SJSA1 (cell line): ENCODE results near the gene STOX2. TPM values are rescaled to one million over a fixed set of nuclear protein-coding genes. Genes with fewer than 3 reads are reported as not detected.
"Not testable (repeated sequence)": the region's sequence is repeated elsewhere in the genome, so short reads cannot be mapped to it uniquely, and the experiment has no call there.

Experiments used
- DNase-seq, 2 experiments: peaks; one replicate each; pipeline ENCODE4 v3.0.0-alpha.2; 2015 to 2020; ENCODE audit warnings: low spot score in 2 of 2, low read depth in 1 of 2
- H3K27ac ChIP-seq: fragments of 250-450 bp; sonication (Bioruptor Pico); 2 replicates; pipeline ENCODE4 v1.5.1; 2020; ENCODE audit warnings: mild to moderate bottlenecking, moderate library complexity
- H3K27me3 ChIP-seq: fragments of 250-450 bp; sonication (Bioruptor Pico); replicated peaks from 2 replicates; pipeline ENCODE4 v1.5.1; 2020; ENCODE audit warnings: mild to moderate bottlenecking, moderate library complexity
- H3K36me3 ChIP-seq: fragments of 250-450 bp; sonication (Bioruptor Pico); 2 replicates; pipeline ENCODE4 v1.5.1; 2020; ENCODE audit warnings: mild to moderate bottlenecking
- H3K4me1 ChIP-seq: fragments of 250-450 bp; sonication (Bioruptor Pico); replicated peaks from 2 replicates; pipeline ENCODE4 v1.6.1; 2021; ENCODE audit warnings: mild to moderate bottlenecking
- H3K4me3 ChIP-seq: fragments of 250-450 bp; sonication (Bioruptor Pico); 2 replicates; pipeline ENCODE4 v1.5.1; 2020; ENCODE audit warnings: mild to moderate bottlenecking
- H3K9me3 ChIP-seq: fragments of 250-450 bp; sonication (Bioruptor Pico); replicated peaks from 2 replicates; pipeline ENCODE4 v1.5.1; 2020; ENCODE audit warnings: mild to moderate bottlenecking
- total RNA-seq: library from RNA; depleted of rRNA; stranded (reverse); fragments of >200 nt; shearing (Covaris generic); gene quantifications from 2 replicates; pipeline ENCODE4 v1.2.3, GENCODE V29; 2014

The STOX2 gene
- total RNA-seq, 1 experiment from 2014 or later: 0.55 TPM

DNA sequence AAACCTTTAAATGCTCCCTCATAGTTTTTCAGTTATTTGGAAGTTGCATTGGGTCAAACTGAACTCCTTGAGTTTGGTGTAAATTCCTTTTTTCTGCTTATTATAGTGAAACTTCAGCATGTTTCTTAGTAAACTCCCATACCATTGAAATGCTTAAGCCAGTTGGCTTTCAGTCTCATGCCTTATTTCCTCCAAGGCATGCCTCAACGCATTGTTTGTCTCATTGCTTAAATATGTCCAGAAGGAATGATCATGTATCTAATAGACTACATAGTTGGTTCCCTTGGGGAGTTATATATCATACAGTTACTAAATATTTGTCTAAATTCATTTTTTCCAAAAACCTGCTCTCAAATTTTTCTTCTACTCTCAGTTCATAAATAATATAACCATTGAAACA lies 114.0 kb downstream of the STOX2 start:
- H3K27me3 ChIP-seq: no peaks in the 10 kb centered on the region
- H3K4me1 ChIP-seq: no peaks in the 10 kb centered on the region
- no peak overlapping the region for H3K27ac ChIP-seq
- no peak for DNase-seq
- H3K36me3 ChIP-seq: no peaks in the 10 kb centered on the region
- no peak overlapping the region for H3K4me3 ChIP-seq
- no peaks in the 10 kb centered on the region for H3K9me3 ChIP-seq

DNA sequence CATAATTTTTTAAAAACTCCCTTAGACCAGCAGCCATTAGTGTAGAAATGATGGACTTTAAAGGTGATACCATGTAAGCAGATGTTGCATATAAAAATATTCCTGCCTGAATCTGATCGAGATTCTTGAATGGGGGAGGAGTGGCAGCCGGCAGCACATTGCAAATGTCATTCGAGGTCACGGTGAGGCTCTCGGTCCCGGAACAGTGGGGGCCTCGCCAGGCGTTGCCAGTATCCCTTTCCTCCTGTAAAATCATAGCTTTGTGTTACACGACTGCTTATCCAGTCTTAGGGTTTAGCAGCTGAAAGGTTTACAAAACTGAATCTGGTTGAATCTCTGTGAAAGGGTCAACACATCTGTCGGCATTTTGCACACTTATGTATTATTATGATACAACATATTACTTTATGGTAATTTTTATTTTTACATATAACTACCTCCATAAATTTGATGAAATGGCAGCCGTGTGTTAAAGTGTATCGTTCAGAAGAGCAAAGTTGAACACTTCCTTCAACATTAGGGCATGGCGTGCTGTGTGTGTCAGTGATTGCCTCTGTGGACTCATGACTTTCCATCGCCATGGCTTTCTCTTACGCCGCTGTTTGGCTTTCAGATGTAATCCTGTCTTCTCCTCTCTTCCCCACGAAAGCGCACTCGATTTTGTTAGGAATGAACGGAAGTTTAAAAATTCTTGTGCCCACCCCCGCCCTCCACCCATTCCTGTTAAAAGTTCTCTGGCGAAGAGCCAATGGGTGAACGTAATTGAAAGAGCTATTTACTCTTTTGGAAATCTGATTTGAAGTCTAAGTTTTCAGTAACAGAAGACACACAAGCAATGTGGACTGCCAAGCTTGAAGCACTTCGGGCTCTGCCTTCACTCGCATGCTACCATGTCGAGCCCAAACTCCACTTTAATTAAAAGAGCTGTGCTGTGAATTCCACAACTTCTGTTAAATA lies 114.8 kb downstream of the STOX2 start:
- H3K27ac ChIP-seq: no peak overlapping the region
- H3K4me3 ChIP-seq: no peak overlapping the region
- H3K4me1 ChIP-seq: no peaks in the 10 kb centered on the region

GRCh38 chr4:184021389-184021788 lies 116.3 kb downstream of the STOX2 start:
- no peak overlapping the region for H3K27ac ChIP-seq
- no peaks in the 10 kb centered on the region for H3K36me3 ChIP-seq
- no peak for DNase-seq
- H3K27me3 ChIP-seq: no peaks in the 10 kb centered on the region
- H3K4me3 ChIP-seq: no peak overlapping the region
- no peaks in the 10 kb centered on the region for H3K9me3 ChIP-seq
- H3K4me1 ChIP-seq: no peaks in the 10 kb centered on the region

More for the DNA sequence above, 114.8 kb downstream of the STOX2 start:
- no peaks in the 10 kb centered on the region for H3K9me3 ChIP-seq
- H3K27me3 ChIP-seq: no peaks in the 10 kb centered on the region
- no peaks in the 10 kb centered on the region for H3K36me3 ChIP-seq
- DNase-seq: no peak

GRCh38 chr4:184022679-184023383 lies 117.7 kb downstream of the STOX2 start:
- H3K27me3 ChIP-seq: no peaks in the 10 kb centered on the region
- no peak overlapping the region for H3K4me3 ChIP-seq
- no peaks in the 10 kb centered on the region for H3K36me3 ChIP-seq
- H3K9me3 ChIP-seq: no peaks in the 10 kb centered on the region
- H3K27ac ChIP-seq: no peak overlapping the region
- H3K4me1 ChIP-seq: no peaks in the 10 kb centered on the region
- DNase-seq: no peak

DNA sequence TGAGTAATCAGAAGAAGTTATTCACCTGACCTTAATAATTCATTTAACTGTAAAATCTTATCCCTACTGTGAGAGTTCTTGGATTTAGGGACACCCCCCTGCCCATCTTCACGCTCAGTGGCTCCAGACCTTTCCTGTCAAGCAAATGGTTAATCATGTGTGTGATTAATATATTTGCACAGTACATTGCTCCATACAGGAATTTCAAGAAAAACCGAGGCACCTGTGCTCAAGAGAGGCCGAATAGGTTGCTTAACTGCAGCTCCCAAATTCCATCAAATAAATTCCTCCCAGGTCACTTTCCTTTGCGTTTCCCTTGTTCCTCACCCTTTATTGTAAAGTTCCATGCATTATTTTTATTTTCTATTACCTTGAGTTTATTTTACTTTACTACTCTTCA lies 119.5 kb downstream of the STOX2 start:
- no peaks in the 10 kb centered on the region for H3K27me3 ChIP-seq
- no peaks in the 10 kb centered on the region for H3K9me3 ChIP-seq

DNA sequence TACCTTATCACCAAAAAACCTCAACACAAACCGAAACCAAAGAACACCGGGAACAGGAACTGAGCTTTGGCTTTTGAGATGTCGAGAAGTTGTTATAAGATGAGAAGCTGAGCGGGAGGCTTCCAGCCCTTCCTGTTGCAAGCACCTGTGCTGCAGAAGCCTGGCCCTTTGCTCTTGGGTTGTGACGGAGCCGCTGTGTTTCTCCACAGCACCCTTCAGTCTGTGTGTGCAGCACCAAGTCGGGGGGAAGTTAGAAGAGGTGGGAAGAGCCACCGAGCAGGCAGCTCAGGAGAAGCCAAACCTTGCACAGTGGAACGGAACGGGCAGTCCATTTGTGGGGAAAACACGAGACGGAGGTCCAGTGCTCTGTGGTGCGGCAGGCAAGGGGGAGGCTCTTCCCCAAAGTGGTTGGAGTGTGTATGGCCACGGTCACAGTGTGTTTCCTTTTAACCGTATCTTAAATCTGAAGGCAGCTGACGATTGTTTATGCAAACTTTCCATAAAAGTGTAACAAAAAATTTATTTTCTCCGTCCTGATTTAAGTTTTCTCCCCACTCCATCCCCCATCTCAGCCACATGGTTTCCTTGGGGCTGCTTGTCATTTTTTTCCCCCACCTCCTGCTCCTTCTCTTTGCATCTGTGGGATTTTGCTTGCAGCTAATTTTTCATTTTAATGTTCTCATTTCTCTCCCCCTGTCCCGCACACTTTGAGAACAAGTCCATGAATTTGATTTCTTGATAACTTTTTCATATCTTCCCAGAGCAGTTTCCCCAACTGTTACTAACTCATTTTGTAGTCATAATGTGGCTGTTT lies 123.7 kb downstream of the STOX2 start:
- Histone ChIP-seq H3K27me3 (no peaks in the 10 kb centered on the region), H3K4me3 (no peak overlapping the region), H3K27ac (no peak overlapping the region), H3K36me3 (no peaks in the 10 kb centered on the region), H3K4me1 (no peaks in the 10 kb centered on the region), H3K9me3 (no peaks in the 10 kb centered on the region)
- DNase-seq: no peak

More for the DNA sequence above, 119.5 kb downstream of the STOX2 start:
- Histone ChIP-seq H3K4me1 (no peaks in the 10 kb centered on the region), H3K36me3 (no peaks in the 10 kb centered on the region), H3K4me3 (no peak overlapping the region), H3K27ac (no peak overlapping the region)
- no peak for DNase-seq

- DNase-seq: no peak
- no peaks in the 10 kb centered on the region for H3K27me3 ChIP-seq
- no peaks in the 10 kb centered on the region for H3K9me3 ChIP-seq
- H3K27ac ChIP-seq: no peak overlapping the region
- no peak overlapping the region for H3K4me3 ChIP-seq
- H3K36me3 ChIP-seq: no peaks in the 10 kb centered on the region
- no peaks in the 10 kb centered on the region for H3K4me1 ChIP-seq
These were observed 124.9 kb downstream of the STOX2 start for GRCh38 chr4:184030036-184030435.

GRCh38 chr4:184030764-184031163 lies 125.7 kb downstream of the STOX2 start:
- Histone ChIP-seq H3K27me3 (no peaks in the 10 kb centered on the region), H3K4me1 (no peaks in the 10 kb centered on the region), H3K36me3 (no peaks in the 10 kb centered on the region), H3K4me3 (no peak overlapping the region), H3K27ac (no peak overlapping the region), H3K9me3 (no peaks in the 10 kb centered on the region)
- DNase-seq: no peak

DNA sequence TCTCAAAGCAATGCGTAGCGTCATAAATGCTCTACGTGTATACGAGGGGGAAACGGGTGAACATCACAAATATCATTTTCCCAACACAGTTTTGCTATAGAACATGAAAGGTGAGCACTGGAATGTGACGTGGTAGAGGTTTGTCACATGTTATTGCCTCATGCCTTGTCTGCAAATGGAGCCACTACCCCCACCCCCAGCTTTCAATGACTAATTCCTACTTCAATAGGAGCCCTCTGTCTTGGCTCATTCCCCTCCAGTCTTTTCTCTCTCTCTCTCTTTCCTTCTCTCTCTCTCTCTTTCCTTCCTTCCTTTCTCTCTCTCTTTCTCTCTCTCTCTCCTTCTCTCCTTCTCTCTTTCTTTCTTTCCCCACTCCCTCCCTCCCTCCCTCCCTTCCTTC lies 127.0 kb downstream of the STOX2 start:
- Histone ChIP-seq H3K36me3 (no peaks in the 10 kb centered on the region), H3K4me1 (no peaks in the 10 kb centered on the region), H3K9me3 (no peaks in the 10 kb centered on the region; the same call in 1 of the 2 replicates), H3K4me3 (no peak overlapping the region), H3K27me3 (0 out of 2 replicates have a peak, but pooled peaks cover 2% of the 10 kb centered on the region), H3K27ac (no peak overlapping the region)
- DNase-seq: no peak

DNA sequence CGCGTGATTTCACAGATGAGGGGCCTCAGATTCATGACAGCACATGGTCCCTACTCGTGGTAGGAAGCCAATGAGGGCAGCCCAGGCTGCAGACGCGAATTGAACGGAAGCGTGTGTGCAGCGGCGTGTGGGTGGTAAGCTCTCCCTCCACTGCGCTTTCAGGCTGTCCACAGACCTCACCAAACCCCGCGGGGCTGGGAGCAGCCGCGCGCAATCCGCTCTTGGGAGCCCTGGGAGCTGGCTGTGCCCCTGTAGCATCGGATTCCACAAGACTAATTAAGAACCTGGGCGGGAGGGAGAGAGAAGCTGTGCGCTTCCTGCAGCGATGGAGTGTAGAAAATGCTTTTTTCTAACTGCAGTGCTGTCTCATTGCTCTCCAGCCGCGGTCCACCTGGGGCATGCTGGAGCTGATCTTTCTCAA lies 134.9 kb downstream of the STOX2 start:
- no peaks in the 10 kb centered on the region; the same call in 1 of the 2 replicates for H3K9me3 ChIP-seq
- no peak for DNase-seq

DNA sequence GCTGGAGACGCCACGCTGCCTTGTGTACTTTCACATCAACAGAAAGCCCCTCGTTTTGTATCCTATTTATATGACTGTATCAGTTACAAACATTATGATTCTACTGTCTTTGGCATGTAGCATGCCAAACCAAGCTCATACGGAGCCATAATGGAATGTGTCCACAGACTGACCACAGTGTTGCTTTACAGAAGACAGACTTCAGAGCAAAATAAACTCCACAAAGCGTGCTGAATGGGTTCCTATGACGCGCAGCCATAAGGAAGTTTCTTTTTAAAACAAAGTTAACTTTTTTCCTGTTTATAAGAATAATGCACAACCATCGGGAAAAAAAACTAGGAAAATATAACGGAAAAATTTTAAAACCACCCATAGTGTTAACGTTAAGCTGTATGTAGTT lies 136.0 kb downstream of the STOX2 start:
- H3K4me3 ChIP-seq: no peak overlapping the region
- 0 out of 2 replicates have a peak, but pooled peaks cover 2% of the 10 kb centered on the region for H3K27me3 ChIP-seq
- H3K27ac ChIP-seq: no peak overlapping the region
- no peaks in the 10 kb centered on the region for H3K36me3 ChIP-seq
- no peaks in the 10 kb centered on the region for H3K4me1 ChIP-seq
- no peaks in the 10 kb centered on the region; the same call in 1 of the 2 replicates for H3K9me3 ChIP-seq
- no peak for DNase-seq

More for the DNA sequence above, 134.9 kb downstream of the STOX2 start:
- Histone ChIP-seq H3K27me3 (0 out of 2 replicates have a peak, but pooled peaks cover 2% of the 10 kb centered on the region), H3K27ac (no peak overlapping the region), H3K36me3 (no peaks in the 10 kb centered on the region), H3K4me3 (no peak overlapping the region), H3K4me1 (no peaks in the 10 kb centered on the region)

DNA sequence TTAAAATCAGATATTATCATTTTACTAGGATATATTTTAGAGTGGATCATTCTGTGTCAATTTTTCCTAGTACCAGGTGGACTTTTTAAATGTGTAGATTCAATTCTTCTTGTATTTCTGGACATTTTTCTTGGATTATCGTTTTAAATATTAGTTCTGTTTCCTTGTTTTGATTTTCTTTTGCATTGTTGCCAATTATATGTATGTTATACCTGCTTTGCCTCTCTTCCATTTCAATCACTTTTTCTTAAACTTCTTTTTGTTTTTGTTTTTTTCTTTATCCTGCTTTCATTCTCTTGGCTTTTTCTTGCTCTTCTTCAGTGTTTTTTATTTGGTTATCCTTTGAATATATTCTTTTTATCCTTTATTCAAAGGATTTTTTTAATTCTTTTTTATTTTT lies 141.0 kb downstream of the STOX2 start:
- H3K9me3 ChIP-seq: 0 out of 2 replicates have a peak, but pooled peaks cover 2% of the 10 kb centered on the region
- H3K4me3 ChIP-seq: no peak overlapping the region
- no peaks in the 10 kb centered on the region for H3K4me1 ChIP-seq
- H3K27ac ChIP-seq: no peak overlapping the region
- H3K27me3 ChIP-seq: no peaks in the 10 kb centered on the region
- H3K36me3 ChIP-seq: no peaks in the 10 kb centered on the region
- DNase-seq: no peak

GRCh38 chr4:184051262-184051661 lies 146.2 kb downstream of the STOX2 start:
- H3K4me3 ChIP-seq, H3K27me3 ChIP-seq, DNase-seq, H3K36me3 ChIP-seq, H3K27ac ChIP-seq, H3K4me1 ChIP-seq, H3K9me3 ChIP-seq: not testable (repeated sequence)
